Cardiac muscle cell (in vitro differentiated cells and primary cell): ENCODE results near the gene SPEG. TPM values are rescaled to one million over a fixed set of nuclear protein-coding genes. Genes with fewer than 3 reads are reported as not detected.

Experiments used
- DNase-seq, 2 donors: peaks; one replicate each; pipeline versions ENCODE4 v3.0.0 to v3.0.0-alpha.2; 2010 to 2017; ENCODE audit warnings: low read depth in 1 of 2, low spot score in 1 of 2
- H3K27ac ChIP-seq: fragments of 200-600 bp; sonication (generic); 2 replicates; pipeline ENCODE4 v1.5.1; 2016
- H3K27me3 ChIP-seq: fragments of 200-600 bp; sonication (generic); 2 replicates; pipeline ENCODE4 v1.6.0; 2016; ENCODE audit warnings: control low read depth
- H3K36me3 ChIP-seq: fragments of 200-600 bp; sonication (generic); 2 replicates; pipeline ENCODE4 v1.5.1; 2016; ENCODE audit warnings: control low read depth
- H3K4me1 ChIP-seq: fragments of 200-600 bp; sonication (generic); 2 replicates; pipeline ENCODE4 v1.8.1; 2017; ENCODE audit warnings: low read depth, mild to moderate bottlenecking, mixed run types
- H3K4me3 ChIP-seq: fragments of 200-600 bp; sonication (generic); 2 replicates; pipeline ENCODE4 v1.5.1; 2016; ENCODE audit warnings: mild to moderate bottlenecking
- H3K9me3 ChIP-seq: fragments of 200-600 bp; sonication (generic); 2 replicates; pipeline ENCODE4 v1.5.1; 2017; ENCODE audit warnings: low read depth, mild to moderate bottlenecking, control low read depth
- CTCF ChIP-seq: IDR thresholded peaks from 2 replicates; pipeline ENCODE4 v1.5.1; 2012; ENCODE audit warnings: low read depth, mild to moderate bottlenecking, low read length
- polyA plus RNA-seq: library from polyadenylated mRNA; unstranded; fragments of >200 nt; fragmentation: Nextera tagmentation; extraction: Ambion mirVana; gene quantifications from 2 replicates; pipeline ENCODE4 v1.2.1, GENCODE V29; 2016
- total RNA-seq: library from RNA; depleted of rRNA; stranded (reverse); fragments of >200 nt; gene quantifications from 2 replicates; pipeline ENCODE4 v1.2.3, GENCODE V29; 2016

Gene SPEG
- total and polyA plus RNA-seq, 2 experiments from 2014 or later, result 188 to 292 TPM

GRCh38 chr2:219508444-219508734 is 73.7 kb downstream of the SPEG start:
- Histone ChIP-seq H3K4me1 (peaks cover 40% of the 10 kb centered on the region), H3K36me3 (no peaks in the 10 kb centered on the region), H3K4me3 (no peak overlapping the region), H3K27ac (no peak overlapping the region), H3K9me3 (no peaks in the 10 kb centered on the region), H3K27me3 (no peaks in the 10 kb centered on the region)
- no peak for DNase-seq
- TF ChIP-seq CTCF, result no peak

GRCh38 chr2:219508971-219509779 is 74.5 kb downstream of the SPEG start:
- no peaks in the 10 kb centered on the region for H3K36me3 ChIP-seq
- DNase-seq, result peak in 1 of 2 donors; percentile 11
- peaks cover 48% of the 10 kb centered on the region for H3K4me1 ChIP-seq
- no peaks in the 10 kb centered on the region for H3K27me3 ChIP-seq
- no peak overlapping the region for H3K27ac ChIP-seq
- H3K4me3 ChIP-seq, result no peak overlapping the region
- H3K9me3 ChIP-seq, result no peaks in the 10 kb centered on the region
- no peak for TF ChIP-seq CTCF

- no peaks in the 10 kb centered on the region for H3K36me3 ChIP-seq
- peak; percentile 69 to 84 for DNase-seq
- H3K9me3 ChIP-seq, result no peaks in the 10 kb centered on the region
- peak overlapping the region; percentile 28 for H3K4me3 ChIP-seq
- TF ChIP-seq CTCF, result peak; percentile 82
- H3K27ac ChIP-seq, result peak overlapping the region; percentile 8
- no peaks in the 10 kb centered on the region for H3K27me3 ChIP-seq
- peaks cover 55% of the 10 kb centered on the region for H3K4me1 ChIP-seq
Measured at GRCh38 chr2:219509780-219510511, 75.3 kb downstream of the SPEG start.

GRCh38 chr2:219510512-219511135 is 76.0 kb downstream of the SPEG start:
- no peak for TF ChIP-seq CTCF
- no peak for DNase-seq
- H3K27me3 ChIP-seq, result no peaks in the 10 kb centered on the region
- H3K36me3 ChIP-seq, result no peaks in the 10 kb centered on the region
- H3K27ac ChIP-seq, result peak overlapping the region; percentile 8
- no peak overlapping the region for H3K4me3 ChIP-seq
- H3K4me1 ChIP-seq, result peaks cover 55% of the 10 kb centered on the region
- H3K9me3 ChIP-seq, result no peaks in the 10 kb centered on the region

GRCh38 chr2:219511547-219512325 is 77.1 kb downstream of the SPEG start:
- H3K27me3 ChIP-seq, result no peaks in the 10 kb centered on the region
- H3K4me3 ChIP-seq, result no peak overlapping the region
- no peaks in the 10 kb centered on the region for H3K36me3 ChIP-seq
- no peak overlapping the region for H3K27ac ChIP-seq
- H3K9me3 ChIP-seq, result no peaks in the 10 kb centered on the region
- no peak for TF ChIP-seq CTCF
- peak in 1 of 2 donors; percentile 25 for DNase-seq
- peaks cover 55% of the 10 kb centered on the region for H3K4me1 ChIP-seq
